GM12892 (cell line): ENCODE results near the gene ARID1B.

Source experiments
- DNase-seq: peaks from one replicate; pipeline ENCODE4 v3.0.0; 2011; ENCODE audit not compliant: insufficient read length
- FAIRE-seq: peaks from 2 replicates; lab custom pipeline; 2011; peaks lifted over from hg19 to GRCh38; lab: Jason Lieb, UNC
- POLR2A ChIP-seq: IDR thresholded peaks from 2 replicates; pipeline ENCODE4 v1.6.1; 2011; ENCODE audit warnings: low read depth, low read length, control low read depth
- POLR2AphosphoS5 ChIP-seq: IDR thresholded peaks from 2 replicates; pipeline ENCODE4 v1.6.1; 2011; ENCODE audit warnings: low read depth, low read length, control low read depth
- TAF1 ChIP-seq: IDR thresholded peaks from 2 replicates; pipeline ENCODE4 v1.6.1; 2011; ENCODE audit warnings: low read depth, mild to moderate bottlenecking, control low read depth, low read length, borderline replicate concordance

ARID1B gene

DNA sequence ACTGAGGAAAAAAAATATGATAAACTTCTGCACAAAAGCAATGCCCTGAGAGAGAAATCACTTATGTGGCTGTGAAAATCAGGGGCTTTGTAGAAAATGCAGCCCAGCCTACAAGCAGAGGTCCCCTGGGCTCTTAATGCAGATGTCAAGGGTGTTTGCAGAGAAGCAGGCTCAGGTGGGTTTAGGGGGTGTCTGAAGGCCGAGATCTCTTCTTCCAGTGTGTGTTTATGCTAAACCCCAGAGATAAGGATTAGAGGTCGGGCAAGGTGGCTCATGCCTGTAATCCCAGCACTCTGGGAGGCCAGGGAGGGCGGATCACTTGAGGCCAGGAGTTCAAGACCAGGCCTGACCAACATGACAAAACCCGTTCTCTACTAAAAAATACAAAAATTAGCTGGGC is 467.6 kb downstream of the ARID1B start:
- TF ChIP-seq POLR2A (no peak), TAF1 (no peak), POLR2AphosphoS5 (no peak)
- FAIRE-seq (no peak), DNase-seq (no peak)

DNA sequence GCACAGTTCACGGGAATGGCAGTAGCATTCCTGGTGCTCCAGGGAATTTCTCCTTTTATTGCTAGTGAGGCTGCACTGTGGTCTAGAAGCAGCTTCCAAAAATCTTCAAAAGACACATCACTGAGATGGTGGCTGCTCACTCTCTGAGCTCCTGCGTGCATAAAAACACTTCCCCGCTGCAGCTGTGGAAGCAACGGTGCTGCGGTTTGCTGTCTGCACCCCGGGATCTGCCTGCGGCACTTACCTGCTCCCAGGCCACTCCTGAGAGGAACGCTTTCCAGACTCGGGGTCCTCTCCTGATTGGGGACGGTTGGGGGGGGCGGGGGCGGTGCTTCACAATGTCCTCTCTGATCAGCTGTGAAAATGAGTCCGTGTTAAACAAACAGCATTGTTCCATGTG is 468.3 kb downstream of the ARID1B start:
- TF ChIP-seq TAF1 (no peak), POLR2AphosphoS5 (no peak), POLR2A (no peak)
- FAIRE-seq, result no peak

DNA sequence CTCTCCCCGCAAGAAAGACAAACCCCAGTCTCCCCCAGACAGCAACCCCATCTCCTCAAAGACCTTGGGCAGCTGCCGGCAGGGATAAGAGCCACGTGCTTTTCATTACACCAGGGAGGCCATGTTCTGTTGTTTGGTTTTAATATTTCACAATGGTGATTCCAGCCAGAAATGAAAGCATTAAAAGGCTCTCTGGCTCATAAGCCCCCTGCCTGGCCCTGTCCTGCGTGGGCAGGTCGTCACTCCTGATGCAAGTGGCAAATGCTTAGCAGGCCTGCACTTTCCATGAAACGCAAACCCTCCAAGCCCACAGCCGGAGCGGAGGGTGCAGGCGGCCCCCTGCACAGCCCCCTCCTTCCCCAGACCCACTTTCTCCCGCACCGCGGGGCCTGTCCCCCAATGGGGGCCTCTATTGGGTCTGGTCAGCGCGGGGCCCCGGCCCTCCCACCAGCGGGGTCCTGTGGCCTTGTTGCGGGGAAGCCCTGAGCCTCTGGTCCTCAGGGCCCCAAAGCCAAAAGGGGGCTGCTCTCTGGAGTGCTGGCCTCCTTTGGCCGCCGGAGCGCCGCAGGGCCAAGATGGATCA is 469.0 kb downstream of the ARID1B start:
- TF ChIP-seq POLR2AphosphoS5 (no peak), POLR2A (no peak), TAF1 (no peak)
- DNase-seq, result no peak
- FAIRE-seq, result no peak

More for the DNA sequence above, 468.3 kb downstream of the ARID1B start:
- DNase-seq, result no peak

DNA sequence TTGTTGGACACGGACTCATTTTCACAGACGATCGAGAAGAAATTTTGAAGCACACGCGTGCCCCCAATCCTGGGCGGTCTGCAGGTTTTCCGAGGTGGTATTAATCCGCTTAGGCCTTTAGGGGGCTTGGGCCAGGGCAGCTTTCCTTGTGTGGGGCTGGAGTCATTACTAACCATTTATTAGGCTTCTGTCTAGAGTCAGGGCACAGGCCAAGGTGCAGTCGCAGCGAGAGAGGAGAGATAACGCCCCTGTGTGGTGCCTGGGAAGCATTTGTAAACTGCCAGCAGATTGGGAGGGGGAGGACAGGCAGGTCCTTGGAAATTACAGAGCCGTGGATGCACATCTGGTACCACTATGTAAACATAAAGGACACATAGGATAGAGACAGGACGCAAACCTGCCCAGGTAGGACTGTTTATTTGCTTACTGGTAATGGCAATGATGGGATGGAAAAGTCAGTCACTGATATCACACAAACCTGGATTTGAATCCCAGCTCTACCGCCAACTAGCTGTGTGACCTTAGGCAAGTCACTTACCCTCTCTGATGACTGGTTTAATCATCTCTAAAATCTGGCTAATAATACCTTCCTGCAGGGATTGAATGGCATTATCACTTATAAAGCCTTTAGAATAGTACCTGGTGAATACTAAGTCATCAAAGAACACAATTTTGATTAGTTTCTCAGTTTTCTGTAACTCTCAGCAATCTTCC is 469.8 kb downstream of the ARID1B start:
- no peak for TF ChIP-seq POLR2A
- TF ChIP-seq POLR2AphosphoS5, result no peak
- TF ChIP-seq TAF1, result no peak
- FAIRE-seq, result no peak
- no peak for DNase-seq

DNA sequence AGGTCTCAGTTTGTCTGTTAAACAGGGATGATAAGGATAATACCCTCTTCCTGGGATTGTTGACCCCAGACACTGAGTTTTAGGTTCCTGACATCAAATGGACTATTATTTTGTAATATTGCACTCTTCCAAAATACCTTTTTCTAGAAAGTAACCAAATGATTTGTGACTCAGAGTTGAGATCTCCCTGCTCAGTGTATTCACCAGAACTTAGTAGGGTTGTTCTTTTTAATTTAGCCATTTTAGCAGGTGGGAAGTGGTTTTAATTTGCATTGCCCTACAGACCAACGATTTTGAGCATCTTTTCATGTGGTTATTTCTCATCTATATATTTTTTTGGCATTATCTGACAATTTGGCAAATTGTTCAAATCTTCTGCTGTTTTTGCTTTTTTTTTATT is 471.1 kb downstream of the ARID1B start:
- TF ChIP-seq POLR2AphosphoS5 (no peak), TAF1 (no peak), POLR2A (no peak)
- no peak for DNase-seq
- FAIRE-seq, result no peak

DNA sequence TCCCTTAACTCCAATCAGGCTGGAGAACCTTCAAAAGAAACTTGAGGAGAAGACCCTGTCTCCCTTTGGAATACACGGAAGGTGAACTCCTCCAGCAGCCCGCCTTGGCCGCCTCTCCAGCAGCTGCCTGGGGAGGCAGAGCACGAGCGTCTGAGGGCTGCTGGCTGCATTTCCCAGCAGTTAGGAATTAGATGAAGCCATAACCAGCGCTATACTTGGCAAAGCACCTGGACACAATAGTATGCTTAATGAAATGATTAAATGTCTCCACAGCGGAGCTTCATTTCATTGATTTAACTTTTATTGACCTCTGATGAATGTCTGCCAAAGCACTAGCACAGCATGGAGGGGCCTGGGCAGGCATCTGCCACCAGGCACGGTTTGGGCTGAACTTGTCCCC is 472.6 kb downstream of the ARID1B start:
- TF ChIP-seq POLR2AphosphoS5, result no peak
- no peak for TF ChIP-seq POLR2A
- TF ChIP-seq TAF1, result no peak
- FAIRE-seq (no peak), DNase-seq (no peak)

DNA sequence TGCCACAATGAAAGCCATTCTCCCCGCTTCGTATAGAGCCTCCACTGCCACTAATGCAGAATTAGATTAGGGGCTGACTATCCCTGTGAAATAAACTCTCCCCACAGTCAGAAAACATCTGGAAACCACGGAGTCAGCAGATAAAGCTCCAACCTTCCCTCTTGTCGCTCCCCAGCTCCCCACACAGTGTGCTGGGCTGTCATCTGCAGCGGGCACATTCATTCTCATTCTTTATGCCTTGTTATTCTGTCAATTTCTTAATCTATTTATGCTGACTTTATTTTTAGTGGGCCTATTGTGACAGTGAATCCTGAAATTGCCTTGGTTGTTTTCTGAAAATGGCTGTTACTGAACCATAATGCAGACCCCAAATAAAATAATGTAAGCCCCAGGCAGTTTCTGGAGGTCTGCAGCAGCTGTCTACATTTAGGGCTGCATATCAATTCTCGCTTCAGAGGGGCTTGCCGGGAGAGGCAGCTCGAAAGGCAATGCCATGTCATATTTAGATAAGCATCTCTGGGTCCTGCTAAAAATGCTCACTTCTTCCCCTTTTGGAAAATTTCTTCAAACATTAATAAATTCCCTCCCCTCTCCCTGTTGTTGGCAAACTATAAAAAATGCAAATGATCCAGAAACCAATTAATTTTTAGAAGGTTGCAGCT is 474.5 kb downstream of the ARID1B start:
- FAIRE-seq, result no peak
- TF ChIP-seq POLR2A (no peak), TAF1 (no peak), POLR2AphosphoS5 (no peak)

DNA sequence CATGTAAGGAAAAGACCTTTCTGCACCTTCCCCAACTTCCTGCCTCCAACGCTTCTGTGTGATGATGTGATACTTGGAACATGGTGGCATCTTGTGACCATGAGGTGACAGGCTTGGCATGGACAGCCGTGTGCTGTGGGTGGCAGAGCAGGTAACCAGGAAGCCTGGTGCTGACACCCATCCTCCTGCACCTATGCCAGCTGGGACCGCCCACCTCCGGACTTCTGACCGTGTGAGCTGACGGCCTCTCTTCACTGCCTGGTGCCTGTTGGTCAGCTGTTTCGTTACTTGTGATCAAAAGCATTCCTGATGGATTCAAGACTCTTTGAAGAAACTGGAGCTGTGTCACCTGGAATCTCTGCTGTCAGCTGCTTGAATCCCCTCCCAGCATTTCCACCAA is 475.8 kb downstream of the ARID1B start:
- no peak for TF ChIP-seq POLR2AphosphoS5
- TF ChIP-seq TAF1, result no peak
- no peak for TF ChIP-seq POLR2A
- DNase-seq (no peak), FAIRE-seq (no peak)

More for the DNA sequence above, 474.5 kb downstream of the ARID1B start:
- DNase-seq, result no peak

DNA sequence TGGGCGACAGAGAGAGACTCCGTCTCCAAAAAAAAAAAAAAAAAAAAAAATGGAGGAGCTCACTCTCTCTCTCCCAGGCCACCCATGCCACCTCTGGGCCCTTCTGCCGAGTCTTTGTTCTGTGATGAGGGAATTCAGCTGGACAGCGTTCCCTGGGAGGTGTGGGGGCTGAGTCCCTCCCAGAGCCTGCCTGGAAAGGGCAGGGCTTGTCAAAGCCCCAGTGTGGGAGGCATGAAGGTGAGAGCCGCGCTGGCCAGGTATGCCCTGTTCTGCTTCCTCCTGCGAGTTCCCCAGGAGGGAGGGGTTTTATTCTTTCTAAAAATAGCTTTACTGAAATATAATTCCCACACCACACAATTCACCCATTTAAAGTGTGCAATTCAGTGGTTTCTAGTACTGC is 476.5 kb downstream of the ARID1B start:
- TF ChIP-seq POLR2A (no peak), POLR2AphosphoS5 (no peak)
- FAIRE-seq, result no peak
- no peak for DNase-seq

DNA sequence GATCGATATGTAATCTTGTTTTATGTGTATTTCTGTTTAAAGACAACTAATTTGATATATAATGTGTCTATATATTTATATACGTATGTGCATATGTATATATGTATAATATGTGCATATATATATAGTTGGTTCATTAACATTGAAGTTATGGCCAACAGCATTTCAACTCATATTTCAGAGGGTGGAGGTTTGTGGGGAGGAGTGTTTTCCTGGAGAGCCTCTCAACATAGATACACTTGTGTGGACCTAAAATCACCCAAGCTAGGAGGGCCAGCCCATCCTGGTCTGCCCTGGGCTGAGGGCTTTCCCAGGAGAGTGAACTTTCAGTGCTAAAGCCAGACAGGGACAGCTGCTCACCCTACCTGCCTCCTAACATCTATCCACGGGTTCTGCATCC is 477.4 kb downstream of the ARID1B start:
- FAIRE-seq (no peak), DNase-seq (no peak)
- no peak for TF ChIP-seq POLR2AphosphoS5
- TF ChIP-seq POLR2A, result no peak
- no peak for TF ChIP-seq TAF1

DNA sequence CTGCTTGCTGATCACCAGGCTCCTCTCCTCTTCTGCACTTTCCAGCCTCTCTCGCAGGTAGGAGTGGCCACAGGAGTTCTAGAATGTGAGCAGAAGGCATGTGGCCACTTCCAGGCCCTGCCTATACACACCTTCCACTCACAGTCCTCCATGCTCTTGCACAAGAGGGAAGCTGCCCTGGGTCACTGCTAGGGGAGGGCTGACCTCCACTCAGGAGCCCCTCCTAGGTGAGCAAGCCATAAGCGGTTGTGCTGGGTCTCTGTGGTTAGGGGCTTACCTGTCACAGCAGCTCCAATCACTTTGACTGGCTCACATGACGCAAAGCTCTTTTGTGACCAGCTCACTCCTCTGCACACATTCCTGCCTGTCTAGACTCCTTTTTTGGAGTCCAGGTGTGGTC is 477.9 kb downstream of the ARID1B start:
- FAIRE-seq (no peak), DNase-seq (no peak)
- TF ChIP-seq POLR2AphosphoS5, result no peak
- no peak for TF ChIP-seq POLR2A
- no peak for TF ChIP-seq TAF1

DNA sequence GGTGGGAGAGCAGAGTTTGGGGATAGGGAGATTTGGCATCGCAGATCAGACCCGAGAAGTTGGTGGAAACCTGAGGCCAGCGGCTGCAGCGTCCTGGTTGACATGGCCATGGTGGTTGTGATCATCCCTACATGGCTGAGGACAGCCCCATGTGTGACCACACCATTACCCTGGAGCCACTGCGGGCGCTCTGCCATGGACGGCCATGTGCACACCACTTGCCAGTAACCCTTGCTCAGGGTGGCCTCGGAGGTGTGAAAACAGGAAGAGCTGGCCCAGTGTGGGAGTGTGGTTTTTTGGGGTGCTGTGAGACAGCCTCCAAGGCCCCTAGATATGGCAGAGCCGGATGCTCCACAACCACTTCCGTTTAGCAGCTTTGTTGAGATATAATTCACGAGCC is 481.7 kb downstream of the ARID1B start:
- no peak for DNase-seq
- no peak for FAIRE-seq
- TF ChIP-seq POLR2A (no peak), POLR2AphosphoS5 (no peak), TAF1 (no peak)

DNA sequence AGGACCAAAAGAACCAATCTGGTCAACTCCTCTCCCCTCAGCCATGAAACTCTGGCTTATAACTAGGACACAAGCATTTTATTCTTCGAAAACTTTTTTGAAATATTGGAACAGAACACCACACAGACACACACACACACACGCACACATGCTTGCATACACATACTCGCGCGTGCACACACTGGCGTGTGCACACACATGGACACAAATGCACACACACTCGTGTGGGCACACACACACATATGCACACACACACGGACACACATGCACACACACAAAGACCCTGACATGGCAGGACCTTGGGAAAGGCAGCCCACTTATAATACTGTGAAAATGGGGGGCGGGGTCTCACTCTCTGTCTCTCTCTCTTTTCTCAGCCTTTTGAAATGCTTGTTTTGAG is 482.3 kb downstream of the ARID1B start:
- TF ChIP-seq TAF1 (no peak), POLR2AphosphoS5 (no peak), POLR2A (no peak)
- DNase-seq (no peak), FAIRE-seq (no peak)
